Ovary (tissue), 3 donors: Measurements from ENCODE around the gene NOX5.

ENCODE experiments used
- CTCF ChIP-seq, 3 donors: fragments of 450-650 bp in 2 of 3; fragments of 200-600 bp in 1 of 3; IDR thresholded peaks; one replicate each; pipeline versions ENCODE4 v1.5.1 to v1.8.0; 2016 to 2022; ENCODE audit warnings: antibody characterized with exemption in 3 of 3, mild to moderate bottlenecking in 1 of 3
- POLR2A ChIP-seq: fragments of 450-650 bp; IDR thresholded peaks from one replicate; pipeline ENCODE4 v1.6.1; 2017; ENCODE audit warnings: antibody characterized with exemption, mild to moderate bottlenecking, moderate library complexity
- donor health status: DM: no; HTN: no; CAD: no.

DNA sequence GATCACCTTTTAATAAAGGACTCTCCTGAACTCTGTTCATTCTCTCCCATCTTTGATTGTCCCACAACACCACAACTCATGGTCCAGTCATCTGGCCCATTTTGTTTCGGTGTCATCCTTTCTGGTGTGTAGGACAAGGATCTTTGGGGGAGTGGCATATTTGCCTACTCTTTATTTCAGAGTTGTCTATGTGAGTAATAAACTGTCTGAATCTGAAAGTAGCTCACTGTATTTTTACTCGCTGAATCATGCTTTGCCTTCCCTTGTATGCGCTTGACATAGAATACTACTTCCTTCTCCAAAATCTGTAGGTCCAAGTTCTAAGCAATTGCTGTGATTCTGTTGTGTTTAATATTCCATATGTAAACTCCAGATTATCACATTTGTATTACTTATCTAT is 29.9 kb upstream of the NOX5 start:
- TF ChIP-seq CTCF (IDR thresholded peaks at IDR 0.05) (no peak), POLR2A (no peak)
